SK-N-SH (cell line): ENCODE results near the gene NDUFB6. TPM values are rescaled to one million over a fixed set of nuclear protein-coding genes. Genes with fewer than 3 reads are reported as not detected.

Source experiments
- CTCF ChIA-PET: fragments of 300-600, 350-600 bp; formaldehyde crosslinking; extraction: SDS; loops from one replicate; lab custom pipeline; 2021; lab: Yijun Ruan, JAX
- POLR2A ChIA-PET: fragments of 350-600 bp; sonication (Branson Sonifier 250); formaldehyde crosslinking; extraction: SDS; loops from one replicate; lab custom pipeline; 2020; ENCODE audit warnings: antibody characterized with exemption, inconsistent platforms; lab: Yijun Ruan, JAX
- DNase-seq: peaks from one replicate; pipeline ENCODE4 v3.0.0; 2012
- H2AFZ ChIP-seq: fragments of 200-600 bp; sonication (generic); 2 replicates; pipeline ENCODE4 v1.8.1; 2016; ENCODE audit warnings: antibody characterized with exemption, mild to moderate bottlenecking, low read depth
- H3F3A ChIP-seq: fragments of 200-600 bp; sonication (generic); replicated peaks from 2 replicates; pipeline ENCODE3; 2016; ENCODE audit warnings: antibody characterized with exemption, mild to moderate bottlenecking; ENCODE audit not compliant: insufficient read depth
- H3K27ac ChIP-seq, 2 experiments: fragments of 200-500 bp in 1 of 2; fragments of 200-600 bp in 1 of 2; sonication (Bioruptor generic) in 1 of 2; sonication (generic), shearing (Covaris generic) in 1 of 2; 2 replicates each; pipeline versions ENCODE4 v1.5.1 to v1.6.1; 2014 to 2016; ENCODE audit warnings: low read depth in 2 of 2, inconsistent platforms in 1 of 2, low read length in 1 of 2, mild to moderate bottlenecking in 1 of 2, mixed read lengths in 1 of 2
- H3K27me3 ChIP-seq: fragments of 200-600 bp; sonication (generic), shearing (Covaris generic); 2 replicates; pipeline ENCODE4 v1.6.1; 2016; ENCODE audit warnings: mixed run types; ENCODE audit not compliant: insufficient read depth
- H3K36me3 ChIP-seq, 2 experiments: fragments of 200-500 bp in 1 of 2; fragments of 200-600 bp in 1 of 2; sonication (Bioruptor generic) in 1 of 2; sonication (generic) in 1 of 2; replicated peaks in 1 of 2; 2 replicates each; pipeline versions ENCODE3 to v1.5.1; 2014 to 2016; ENCODE audit warnings: low read length in 1 of 2, mild to moderate bottlenecking in 1 of 2; ENCODE audit not compliant: insufficient read depth in 2 of 2, control insufficient read depth in 1 of 2
- H3K4me1 ChIP-seq, 2 experiments: fragments of 200-500 bp in 1 of 2; fragments of 200-600 bp in 1 of 2; sonication (Bioruptor generic) in 1 of 2; sonication (generic), shearing (Covaris generic) in 1 of 2; 2 replicates each; pipeline versions ENCODE4 v1.5.1 to v1.6.1; 2014 to 2016; ENCODE audit warnings: low read depth in 1 of 2, low read length in 1 of 2, mixed run types in 1 of 2; ENCODE audit not compliant: insufficient read depth in 2 of 2, control insufficient read depth in 1 of 2
- H3K4me2 ChIP-seq: fragments of 200-600 bp; sonication (generic), shearing (Covaris generic); 2 replicates; pipeline ENCODE4 v1.6.1; 2017; ENCODE audit warnings: mixed run types
- H3K4me3 ChIP-seq, 2 experiments: fragments of 200-500 bp in 1 of 2; fragments of 200-600 bp in 1 of 2; sonication (Bioruptor generic) in 1 of 2; sonication (generic), shearing (Covaris generic) in 1 of 2; 2 replicates each; pipeline versions ENCODE4 v1.5.1 to v1.8.1; 2014 to 2016; ENCODE audit warnings: low read depth in 2 of 2, inconsistent platforms in 1 of 2, low read length in 1 of 2, mild to moderate bottlenecking in 1 of 2, mixed read lengths in 1 of 2, moderate library complexity in 1 of 2
- H3K79me2 ChIP-seq: fragments of 200-600 bp; sonication (generic); 2 replicates; pipeline ENCODE4 v1.8.1; 2017; ENCODE audit warnings: mild to moderate bottlenecking; ENCODE audit not compliant: insufficient read depth
- H3K9ac ChIP-seq: fragments of 200-600 bp; sonication (generic); 2 replicates; pipeline ENCODE4 v1.6.1; 2017; ENCODE audit warnings: mixed run types
- H3K9me2 ChIP-seq: fragments of 200-600 bp; sonication (generic); 2 replicates; pipeline ENCODE4 v1.6.1; 2017; ENCODE audit warnings: mixed run types
- H3K9me3 ChIP-seq: fragments of 200-600 bp; sonication (generic); 2 replicates; pipeline ENCODE4 v1.6.1; 2017; ENCODE audit warnings: mixed run types, mild to moderate bottlenecking, moderate library complexity
- H4K20me1 ChIP-seq: fragments of 200-600 bp; sonication (generic); 2 replicates; pipeline ENCODE4 v1.6.1; 2017; ENCODE audit warnings: mild to moderate bottlenecking, mixed run types; ENCODE audit not compliant: insufficient read depth
- ELF1 ChIP-seq: IDR thresholded peaks from 2 replicates; pipeline ENCODE4 v1.4.0; 2012
- EP300 ChIP-seq, 2 experiments: IDR thresholded peaks; 2 replicates each; pipeline versions ENCODE4 v1.4.0 to v1.6.1; 2012; ENCODE audit warnings: borderline replicate concordance in 1 of 2, low read depth in 1 of 2, low read length in 1 of 2
- EZH2phosphoT487 ChIP-seq: fragments of 200-600 bp; sonication (generic); IDR thresholded peaks from 2 replicates; pipeline ENCODE4 v1.6.1; 2017; ENCODE audit warnings: low read depth, mixed run types, mild to moderate bottlenecking, antibody characterized with exemption, moderate library complexity, borderline replicate concordance
- FOXJ3 ChIP-seq: sonication (generic); formaldehyde crosslinking; IDR thresholded peaks from 2 replicates; pipeline ENCODE4 v1.5.1; 2020; ENCODE audit warnings: mild to moderate bottlenecking, missing genetic modification reagents
- GABPA ChIP-seq: IDR thresholded peaks from 2 replicates; pipeline ENCODE4 v1.4.0; 2012; ENCODE audit warnings: low read depth, mild to moderate bottlenecking
- IRF3 ChIP-seq: fragments of 150-350 bp; IDR thresholded peaks from 2 replicates; pipeline ENCODE4 v1.6.1; 2016; ENCODE audit warnings: mild to moderate bottlenecking, low read depth, low read length
- JUND ChIP-seq: IDR thresholded peaks from 2 replicates; pipeline ENCODE4 v1.4.0; 2012
- MXI1 ChIP-seq: IDR thresholded peaks from 2 replicates; pipeline ENCODE4 v1.6.1; 2012; ENCODE audit warnings: mild to moderate bottlenecking, low read depth, low read length, improper control_type of control experiment
- NFIC ChIP-seq: IDR thresholded peaks from 2 replicates; pipeline ENCODE4 v1.4.0; 2012; ENCODE audit warnings: borderline replicate concordance
- POLR2AphosphoS5 ChIP-seq: IDR thresholded peaks from 2 replicates; pipeline ENCODE4 v1.6.1; 2012; ENCODE audit warnings: low read depth, low read length
- RFX5 ChIP-seq: IDR thresholded peaks from 2 replicates; pipeline ENCODE4 v1.6.1; 2012; ENCODE audit warnings: mild to moderate bottlenecking, improper control_type of control experiment, low read length
- SMC3 ChIP-seq: IDR thresholded peaks from 2 replicates; pipeline ENCODE4 v1.6.1; 2012; ENCODE audit warnings: low read depth, low read length, improper control_type of control experiment
- USF1 ChIP-seq: IDR thresholded peaks from 2 replicates; pipeline ENCODE4 v1.4.0; 2012; ENCODE audit warnings: low read depth, borderline replicate concordance
- USF2 ChIP-seq: fragments of 150-350 bp; IDR thresholded peaks from 2 replicates; pipeline ENCODE4 v1.6.1; 2017; ENCODE audit warnings: antibody characterized with exemption, low read length, low read depth, borderline replicate concordance
- ZBTB33 ChIP-seq: IDR thresholded peaks from 2 replicates; pipeline ENCODE4 v1.4.0; 2012; ENCODE audit warnings: low read depth, borderline replicate concordance
- polyA plus RNA-seq, 3 experiments: library from polyadenylated mRNA; depleted of rRNA; stranded (reverse); fragments of >200 nt; gene quantifications; 2 replicates each; pipeline ENCODE4 v1.2.3, GENCODE V29; 2012

NDUFB6 gene
- polyA plus RNA-seq, 1 of the 3 experiments (the other 2 are of a cell fraction): 96.2 TPM

- H3K4me3 ChIP-seq: no peak overlapping the region
- H3K4me1 ChIP-seq: no peaks in the 10 kb centered on the region
- no peaks in the 10 kb centered on the region for H3F3A ChIP-seq
- no peaks in the 10 kb centered on the region for H4K20me1 ChIP-seq
- H3K9me3 ChIP-seq: peaks cover 18% of the 10 kb centered on the region; the same call in 1 of the 2 replicates
- CTCF ChIA-PET: interaction anchor here (1.2 to 2.3 kb wide), 3 partner anchors 10 to 137 kb away, joined by 4 to 9 read pairs (median 6); partner anchors contain the start of gene RIGI
- no peaks in the 10 kb centered on the region for H3K27me3 ChIP-seq
- H3K79me2 ChIP-seq: peaks cover 5% of the 10 kb centered on the region
- no peak for TF ChIP-seq GABPA
- no peak for TF ChIP-seq ZBTB33
- TF ChIP-seq JUND: no peak
- TF ChIP-seq POLR2AphosphoS5: no peak
- no peak for TF ChIP-seq USF2
- TF ChIP-seq MXI1: no peak
- no peak for TF ChIP-seq RFX5
- TF ChIP-seq NFIC: no peak
- no peak for TF ChIP-seq IRF3
- TF ChIP-seq SMC3: no peak
- no peak for TF ChIP-seq ELF1
- TF ChIP-seq FOXJ3 (CRISPR knock-in tag): no peak
- no peak for TF ChIP-seq USF1
- TF ChIP-seq EP300 (IDR thresholded peaks at IDR 0.05; ENCODE audit: borderline replicate concordance in 1 of 2, low read depth in 1 of 2, low read length in 1 of 2): no peak
- no peak for TF ChIP-seq EZH2phosphoT487
- no peak overlapping the region for H3K9ac ChIP-seq
- H2AFZ ChIP-seq: no peak overlapping the region
- POLR2A ChIA-PET: no interaction called here
- peaks cover 0 to 15% of the 10 kb centered on the region in 2 experiments for H3K36me3 ChIP-seq
- H3K4me2 ChIP-seq: no peak overlapping the region
- DNase-seq: no peak
- no peaks in the 10 kb centered on the region for H3K9me2 ChIP-seq
- H3K27ac ChIP-seq: no peak overlapping the region
Measured at GRCh38 chr9:32516241-32516640, 56.7 kb downstream of the NDUFB6 start.
